Stimulated activated CD8-positive, alpha-beta memory T cell treated with anti-CD3 and anti-CD28 coated beads, Interleukin-4, amount 100 ng/mL, for 1 hour (primary cell): ENCODE measurements around the gene SPNS2.

Experiments
- DNase-seq, 2 donors: peaks; one replicate each; pipeline ENCODE4 v3.0.0-alpha.2; 2020; ENCODE audit warnings: low read depth in 2 of 2, low spot score in 1 of 2

Gene SPNS2

GRCh38 chr17:4503283-4504025 is 4.8 kb downstream of the SPNS2 start:
- no peak for DNase-seq

GRCh38 chr17:4504188-4504587 is 5.5 kb downstream of the SPNS2 start:
- DNase-seq, result no peak

GRCh38 chr17:4505187-4505586 is 6.5 kb downstream of the SPNS2 start:
- DNase-seq, result no peak

GRCh38 chr17:4506175-4506813 is 7.6 kb downstream of the SPNS2 start:
- DNase-seq, result no peak

GRCh38 chr17:4506892-4507291 is 8.2 kb downstream of the SPNS2 start:
- DNase-seq, result no peak

- DNase-seq, result no peak
These were observed 8.9 kb downstream of the SPNS2 start for GRCh38 chr17:4507361-4508111.

- DNase-seq, result no peak
These were observed 9.5 kb downstream of the SPNS2 start for GRCh38 chr17:4508207-4508606.

GRCh38 chr17:4509401-4509800 is 10.7 kb downstream of the SPNS2 start:
- DNase-seq, result no peak

GRCh38 chr17:4509923-4510617 is 11.4 kb downstream of the SPNS2 start:
- no peak for DNase-seq

- DNase-seq, result no peak
These were observed 11.9 kb downstream of the SPNS2 start for GRCh38 chr17:4510618-4510941.

- DNase-seq, result no peak
These were observed 12.7 kb downstream of the SPNS2 start for GRCh38 chr17:4511199-4511932.

- no peak for DNase-seq
These were observed 13.8 kb downstream of the SPNS2 start for GRCh38 chr17:4512156-4513112.

GRCh38 chr17:4513113-4514032 is 14.7 kb downstream of the SPNS2 start:
- DNase-seq, result no peak

- no peak for DNase-seq
These were observed 15.5 kb downstream of the SPNS2 start for GRCh38 chr17:4514206-4514605.

GRCh38 chr17:4514779-4515178 is 16.1 kb downstream of the SPNS2 start:
- no peak for DNase-seq

- no peak for DNase-seq
These were observed 16.8 kb downstream of the SPNS2 start for GRCh38 chr17:4515501-4515900.

- DNase-seq, result no peak
These were observed 18.1 kb downstream of the SPNS2 start for GRCh38 chr17:4516735-4517134.

- no peak for DNase-seq
These were observed 20.2 kb downstream of the SPNS2 start for GRCh38 chr17:4518901-4519300.

- no peak for DNase-seq
These were observed 20.7 kb downstream of the SPNS2 start for GRCh38 chr17:4519361-4519788.
